CD4-positive, alpha-beta T cell treated with Interleukin-10 for 1 hour (primary cell): ENCODE results near the gene DSN1.
"Not testable (repeated sequence)": the region's sequence is repeated elsewhere in the genome, so short reads cannot be mapped to it uniquely, and the experiment has no call there.

ENCODE experiments used
- DNase-seq: peaks from one replicate; pipeline ENCODE4 v3.0.0-alpha.2; 2020

The DSN1 gene

GRCh38 chr20:36773597-36774390 lies at the start of gene DSN1:
Gene DSN1, minus strand, starts transcription at chr20:36773763. Its CDS starts 2,305 bp downstream, at chr20:36771458.
- DNase-seq: peak; percentile 98

GRCh38 chr20:36823121-36823520 lies 49.6 kb upstream of the DSN1 start:
- no peak for DNase-seq

- DNase-seq: no peak
Measured at GRCh38 chr20:36821964-36822437, 48.4 kb upstream of the DSN1 start.

GRCh38 chr20:36820928-36821327 lies 47.4 kb upstream of the DSN1 start:
- no peak for DNase-seq

- no peak for DNase-seq
Measured at GRCh38 chr20:36820073-36820472, 46.5 kb upstream of the DSN1 start.

GRCh38 chr20:36819659-36820058 lies 46.1 kb upstream of the DSN1 start:
- DNase-seq: no peak

GRCh38 chr20:36818861-36819260 lies 45.3 kb upstream of the DSN1 start:
- DNase-seq: no peak

- no peak for DNase-seq
Measured at GRCh38 chr20:36818185-36818584, 44.6 kb upstream of the DSN1 start.

GRCh38 chr20:36817496-36817895 lies 43.9 kb upstream of the DSN1 start:
- DNase-seq: no peak

- DNase-seq: no peak
Measured at GRCh38 chr20:36815454-36816091, 42.0 kb upstream of the DSN1 start.

GRCh38 chr20:36812594-36813463 lies 39.3 kb upstream of the DSN1 start:
- DNase-seq: no peak

GRCh38 chr20:36808317-36809257 lies 35.0 kb upstream of the DSN1 start:
- DNase-seq: peak; percentile 69

GRCh38 chr20:36806049-36806448 lies 32.5 kb upstream of the DSN1 start:
- no peak for DNase-seq

GRCh38 chr20:36805396-36805795 lies 31.8 kb upstream of the DSN1 start:
- no peak for DNase-seq

GRCh38 chr20:36804425-36804824 lies 30.9 kb upstream of the DSN1 start:
- no peak for DNase-seq

GRCh38 chr20:36802326-36803222 lies 29.0 kb upstream of the DSN1 start:
- no peak for DNase-seq

- DNase-seq: no peak
Measured at GRCh38 chr20:36800410-36800809, 26.8 kb upstream of the DSN1 start.

GRCh38 chr20:36799313-36799712 lies 25.8 kb upstream of the DSN1 start:
- DNase-seq: not testable (repeated sequence)

- DNase-seq: no peak
Measured at GRCh38 chr20:36796875-36797274, 23.3 kb upstream of the DSN1 start.

GRCh38 chr20:36796117-36796516 lies 22.6 kb upstream of the DSN1 start:
- no peak for DNase-seq

- no peak for DNase-seq
Measured at GRCh38 chr20:36795691-36796090, 22.1 kb upstream of the DSN1 start.
